CD4-positive, alpha-beta T cell treated with Interleukin-17A for 4 hours (primary cell): Measurements from ENCODE around the gene ATP1A2.

Experiments
- DNase-seq: peaks from one replicate; pipeline ENCODE4 v3.0.0-alpha.2; 2020; ENCODE audit warnings: mixed read lengths

The ATP1A2 gene

DNA sequence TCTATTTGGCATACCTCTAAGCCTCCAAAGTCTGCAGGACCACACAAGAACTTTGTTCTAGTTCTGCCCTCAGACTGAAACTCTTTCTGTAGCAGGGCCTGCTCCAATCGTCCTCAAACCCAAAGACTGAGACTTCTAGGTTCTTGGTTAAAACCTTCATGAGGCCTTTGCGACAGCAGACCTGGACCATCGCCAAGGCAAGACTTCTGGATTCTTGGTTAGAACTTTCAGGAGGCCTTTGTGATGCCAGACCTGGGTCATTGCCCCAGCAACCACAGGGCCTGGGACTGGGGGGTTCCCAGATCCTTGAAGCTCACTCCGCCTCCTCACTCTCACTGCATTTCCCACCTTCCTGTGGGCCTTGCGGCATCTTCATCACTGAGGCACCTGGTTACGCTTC, 35.7 kb downstream of the ATP1A2 start, which contains the start of gene ATP1A4:
Gene ATP1A4, plus strand, starts transcription at position 301 of the 400 bp plus-strand sequence. CDS start 438 bp downstream, outside the sequence.
- DNase-seq, result no peak

- DNase-seq, result no peak
Measured at GRCh38 chr1:160154790-160155189, 39.2 kb downstream of the ATP1A2 start.

GRCh38 chr1:160156361-160156760, 40.8 kb downstream of the ATP1A2 start:
- no peak for DNase-seq

- DNase-seq, result no peak
Measured at GRCh38 chr1:160157174-160157573, 41.6 kb downstream of the ATP1A2 start.

GRCh38 chr1:160158031-160158430, 42.5 kb downstream of the ATP1A2 start:
- DNase-seq, result no peak

DNA sequence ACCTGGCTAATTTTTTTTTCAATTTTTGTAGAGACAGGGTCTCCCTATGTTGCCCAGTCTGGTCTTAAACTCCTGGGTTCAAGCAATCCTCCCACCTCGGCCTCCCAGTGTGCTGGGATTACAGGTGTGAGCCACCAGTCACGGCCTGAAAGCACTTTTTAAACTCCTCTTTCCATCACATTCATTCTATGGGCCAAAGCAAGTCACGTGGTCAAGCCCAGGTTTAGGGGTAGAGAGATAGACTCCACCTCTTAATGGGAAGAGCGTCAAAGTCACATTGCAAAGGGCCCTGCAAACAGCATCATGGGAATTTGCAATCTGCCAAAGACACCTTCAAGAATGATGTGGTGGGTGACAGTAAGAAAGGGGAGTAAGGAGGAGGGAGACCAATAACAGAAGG, 43.0 kb downstream of the ATP1A2 start:
- DNase-seq, result no peak

- no peak for DNase-seq
Measured at GRCh38 chr1:160159846-160160245, 44.3 kb downstream of the ATP1A2 start.

DNA sequence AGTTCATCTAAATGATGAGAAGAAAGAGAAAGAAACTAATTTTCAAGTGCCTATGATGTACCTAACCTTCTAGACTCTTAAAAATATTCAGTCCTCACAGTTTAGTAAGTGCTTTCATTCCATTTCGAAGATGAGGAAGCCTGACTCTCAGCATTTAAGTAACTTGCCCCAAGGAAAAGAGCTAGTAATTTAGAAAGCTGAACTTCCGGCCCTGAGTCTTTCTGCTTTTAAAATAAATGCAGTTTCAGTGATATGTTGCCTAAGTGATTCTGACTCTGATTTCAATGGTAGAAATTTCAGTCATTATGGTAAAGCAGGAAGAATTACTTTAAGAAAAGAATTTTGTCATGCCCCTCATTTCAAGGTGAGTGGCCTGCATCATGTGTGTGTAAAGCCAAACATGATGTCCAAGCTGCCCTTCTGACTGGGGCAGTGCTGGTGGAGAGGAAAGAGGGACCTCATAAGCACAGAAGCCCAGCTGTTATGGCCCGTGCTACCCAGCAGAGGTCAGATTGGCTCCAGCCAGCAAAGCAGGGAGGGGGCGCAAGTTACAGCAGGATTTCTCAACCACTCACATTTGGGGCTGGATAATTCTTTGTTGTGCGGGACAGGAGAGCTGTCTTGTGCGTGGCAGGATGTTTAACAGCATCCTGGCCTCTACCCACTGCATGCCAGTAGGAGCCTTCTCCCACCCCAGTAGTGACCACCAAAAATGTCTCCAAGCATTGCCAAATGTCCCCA, 46.6 kb downstream of the ATP1A2 start:
- DNase-seq, result no peak

- DNase-seq, result no peak
Measured at GRCh38 chr1:160162931-160163330, 47.4 kb downstream of the ATP1A2 start.

DNA sequence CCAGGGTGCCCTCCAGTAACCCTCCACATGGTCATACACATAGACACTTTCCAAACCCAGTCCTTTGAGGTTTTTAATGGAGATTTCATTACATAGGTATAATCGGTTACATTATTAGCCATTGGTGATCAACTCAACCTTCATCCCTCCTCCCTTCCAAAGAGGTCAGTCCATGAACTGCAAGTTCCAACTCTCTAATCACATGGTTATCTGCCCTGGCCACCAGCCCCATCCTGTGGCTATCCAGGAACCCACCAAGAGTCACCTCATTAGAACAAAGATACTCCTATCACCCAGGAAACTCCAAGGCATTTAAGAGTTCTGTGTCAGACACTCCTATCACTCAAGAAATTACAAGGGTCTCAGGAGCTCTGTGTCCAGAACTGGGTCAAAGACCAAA, 48.1 kb downstream of the ATP1A2 start:
- no peak for DNase-seq

- no peak for DNase-seq
Measured at GRCh38 chr1:160164121-160164520, 48.6 kb downstream of the ATP1A2 start.

DNA sequence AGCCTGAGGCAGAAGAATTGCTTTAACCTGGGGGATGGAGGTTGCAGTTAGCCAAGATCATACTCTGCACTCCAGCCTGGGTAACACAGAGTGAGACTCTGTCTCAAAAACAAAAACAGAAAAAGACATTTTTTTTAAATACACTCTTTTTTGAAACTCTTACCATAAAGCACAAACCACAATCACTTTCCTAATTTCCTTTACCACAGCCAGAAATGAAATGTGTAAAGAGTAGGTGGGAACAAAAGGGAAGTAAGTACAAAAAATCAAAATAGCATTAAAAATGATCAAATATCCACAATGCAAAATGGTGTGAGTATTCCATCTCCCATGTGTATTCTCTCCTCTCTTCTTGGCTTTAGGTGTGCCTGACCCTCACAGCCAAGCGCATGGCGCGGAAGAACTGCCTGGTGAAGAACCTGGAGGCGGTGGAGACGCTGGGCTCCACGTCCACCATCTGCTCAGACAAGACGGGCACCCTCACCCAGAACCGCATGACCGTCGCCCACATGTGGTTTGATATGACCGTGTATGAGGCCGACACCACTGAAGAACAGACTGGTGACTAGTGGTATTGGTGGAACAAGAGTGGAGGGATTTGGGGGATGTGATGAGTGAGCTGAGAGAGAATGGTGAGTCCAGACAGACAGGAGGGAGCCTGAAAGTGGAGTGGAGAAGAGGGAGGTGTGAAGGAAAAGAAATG, 50.8 kb downstream of the ATP1A2 start:
- DNase-seq, result no peak

GRCh38 chr1:160167056-160167455, 51.5 kb downstream of the ATP1A2 start:
- DNase-seq, result no peak

DNA sequence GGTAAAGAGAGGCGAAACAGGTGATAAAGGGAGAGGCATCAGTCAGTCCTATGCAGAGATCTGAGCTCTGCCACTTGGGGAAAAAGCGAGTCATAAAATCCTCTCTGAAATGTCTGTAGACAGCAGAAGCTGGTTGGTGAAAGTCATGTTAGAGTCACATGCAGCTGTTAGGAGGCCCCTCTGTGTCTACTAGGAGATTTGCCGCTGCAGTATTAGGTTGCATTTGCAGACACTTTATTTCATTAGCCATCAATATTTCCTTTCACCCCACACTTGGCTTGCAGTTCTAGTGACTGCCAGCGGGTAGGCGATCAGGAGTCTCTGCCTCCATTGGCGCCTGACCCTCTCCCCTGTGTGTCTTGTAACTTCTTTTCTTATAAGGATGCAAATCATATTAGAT, 52.0 kb downstream of the ATP1A2 start:
- DNase-seq, result no peak

- no peak for DNase-seq
Measured at GRCh38 chr1:160168016-160168415, 52.5 kb downstream of the ATP1A2 start.

DNA sequence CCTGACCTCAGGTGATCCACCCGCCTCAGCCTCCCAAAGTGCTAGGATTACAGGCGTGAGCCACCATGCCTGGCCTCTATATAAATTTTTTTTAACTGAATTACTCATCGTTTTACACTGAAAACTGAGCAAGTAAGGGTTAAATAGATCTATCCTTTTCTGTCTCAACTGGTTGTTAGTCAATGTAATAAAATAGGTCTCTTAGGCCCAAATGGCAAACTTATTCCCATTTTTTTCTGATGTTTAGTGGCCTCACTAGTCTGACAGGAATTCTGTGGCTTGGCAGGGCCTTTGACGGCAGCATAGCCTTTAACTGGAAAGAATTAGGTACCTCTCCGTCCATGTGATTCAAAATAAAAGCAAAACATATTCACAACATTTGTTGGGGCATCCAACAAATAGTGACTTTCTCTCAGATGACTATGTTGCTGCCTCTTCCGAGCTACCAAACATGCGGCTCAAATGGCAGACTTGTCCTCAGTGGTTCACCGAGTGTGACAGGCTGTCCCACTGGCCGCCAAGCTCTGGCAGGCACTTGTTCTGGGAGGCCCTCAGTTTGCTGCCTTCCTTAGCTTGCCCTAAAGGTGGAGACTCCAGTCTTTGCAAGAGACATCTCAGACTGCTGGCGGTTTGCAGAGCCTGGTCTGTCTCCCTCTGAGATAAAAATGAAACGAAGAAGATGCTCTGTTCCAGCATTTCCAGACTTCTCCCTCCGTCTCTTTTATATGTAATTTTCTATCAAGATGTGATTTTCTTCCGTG, 53.2 kb downstream of the ATP1A2 start:
- DNase-seq, result no peak

DNA sequence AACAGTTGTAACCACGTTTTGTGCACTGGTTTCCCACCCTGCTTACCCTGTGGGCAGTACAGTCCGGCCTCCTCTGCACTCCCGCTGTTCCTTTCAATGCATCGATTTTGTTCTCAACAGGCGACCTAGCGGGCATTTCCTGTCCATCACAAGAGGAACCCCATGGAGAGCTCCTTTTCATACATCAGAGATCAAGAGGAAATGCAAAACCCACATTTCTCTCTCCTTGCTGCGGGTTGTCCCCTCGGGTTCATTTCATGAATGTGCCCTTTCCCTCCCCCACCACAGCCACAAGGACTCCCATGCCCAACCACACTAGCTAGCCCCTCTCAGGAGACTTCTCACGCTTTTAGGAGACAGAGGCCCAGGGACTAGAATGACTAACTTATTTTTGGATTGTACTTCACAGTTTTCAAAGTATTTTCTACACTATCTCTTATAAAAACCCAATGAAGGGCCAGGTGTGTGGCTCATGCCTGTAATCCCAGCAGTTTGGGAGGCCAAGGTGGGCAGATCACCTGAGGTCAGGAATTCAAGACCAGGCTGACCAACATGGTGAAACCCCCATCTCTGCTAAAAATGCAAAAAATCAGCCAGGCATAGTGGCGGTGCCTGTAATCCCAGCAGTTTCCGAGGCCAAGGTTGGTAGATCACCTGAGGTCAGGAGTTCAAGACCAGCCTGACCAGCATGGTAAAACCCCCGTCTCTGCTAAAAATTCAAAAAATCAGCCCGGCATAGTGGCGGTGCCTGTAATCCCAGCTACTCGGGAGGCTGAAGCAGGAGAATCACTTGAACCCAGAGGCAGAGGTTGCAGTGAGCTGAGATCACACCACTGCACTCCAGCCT, 54.2 kb downstream of the ATP1A2 start:
- DNase-seq, result no peak

DNA sequence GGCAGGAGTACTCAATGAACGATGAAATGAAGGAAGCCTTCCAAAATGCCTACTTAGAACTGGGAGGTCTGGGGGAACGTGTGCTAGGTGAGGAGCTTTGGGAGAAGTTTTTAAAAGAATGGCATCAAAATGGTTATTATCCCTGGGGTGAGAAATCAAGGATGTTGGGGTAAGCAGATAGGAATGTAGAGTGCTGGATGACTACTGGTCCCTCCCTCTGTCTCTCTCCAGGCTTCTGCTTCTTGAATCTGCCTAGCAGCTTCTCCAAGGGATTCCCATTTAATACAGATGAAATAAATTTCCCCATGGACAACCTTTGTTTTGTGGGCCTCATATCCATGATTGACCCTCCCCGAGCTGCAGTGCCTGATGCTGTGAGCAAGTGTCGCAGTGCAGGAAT, 55.8 kb downstream of the ATP1A2 start:
- no peak for DNase-seq

- DNase-seq, result no peak
Measured at GRCh38 chr1:160171980-160172379, 56.4 kb downstream of the ATP1A2 start.

GRCh38 chr1:160177231-160177630, 61.7 kb downstream of the ATP1A2 start:
- DNase-seq, result no peak

DNA sequence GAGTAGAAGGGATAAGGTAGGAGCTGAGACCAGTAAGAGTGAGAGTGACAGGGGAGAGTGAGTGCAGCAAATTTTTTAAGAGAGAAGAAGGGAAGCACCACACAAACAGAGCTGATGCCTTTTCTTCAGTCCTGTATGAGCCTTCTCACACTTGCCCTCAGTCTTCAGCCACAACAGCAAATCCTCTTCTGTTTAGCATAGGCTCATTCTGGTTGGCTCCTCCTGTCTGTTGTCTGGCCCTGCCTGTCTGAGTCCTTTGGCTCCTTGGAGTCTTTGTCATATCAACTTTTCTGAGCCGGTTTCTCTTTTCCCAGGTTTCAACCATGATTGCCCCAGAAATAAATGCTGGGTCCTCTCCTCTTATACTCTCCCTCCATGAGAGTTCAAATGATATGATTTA, 62.1 kb downstream of the ATP1A2 start:
- no peak for DNase-seq

DNA sequence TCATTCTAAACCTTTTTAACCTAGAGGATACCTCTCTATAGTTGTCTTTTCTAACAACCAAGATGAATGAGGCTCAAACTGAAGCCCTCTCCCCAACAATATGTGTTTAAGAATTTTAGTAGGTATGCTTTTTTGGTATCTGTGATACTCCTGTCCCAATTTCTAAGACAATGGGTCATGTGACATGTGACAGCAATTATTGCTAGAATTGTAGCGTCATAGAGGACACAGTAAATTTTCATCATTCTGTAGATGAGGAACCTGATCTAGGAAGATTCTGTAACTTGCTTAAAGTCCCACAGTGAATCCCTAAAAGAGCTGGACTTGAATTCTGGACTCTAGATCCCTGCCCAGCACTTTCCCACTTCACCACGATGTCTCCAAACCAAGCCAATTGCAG, 63.2 kb downstream of the ATP1A2 start:
- DNase-seq, result no peak

GRCh38 chr1:160179336-160179735, 63.8 kb downstream of the ATP1A2 start:
- DNase-seq, result no peak
